Effector memory CD4-positive, alpha-beta T cell (primary cell): ENCODE measurements around the gene CD82.
"Not testable (repeated sequence)": the region's sequence is repeated elsewhere in the genome, so short reads cannot be mapped to it uniquely, and the experiment has no call there.

ENCODE experiments used
- DNase-seq, 3 donors: peaks; one replicate each; pipeline ENCODE4 v3.0.0-alpha.2; 2020
- H3K27ac ChIP-seq: 2 replicates; pipeline ENCODE4 v1.7.0; 2013; ENCODE audit warnings: mild to moderate bottlenecking, low read length, moderate library complexity; ENCODE audit not compliant: insufficient read depth, poor library complexity, severe bottlenecking
- H3K27me3 ChIP-seq: replicated peaks from 2 replicates; pipeline ENCODE4 v1.7.0; 2013; ENCODE audit warnings: mild to moderate bottlenecking, low read length; ENCODE audit not compliant: insufficient read depth, control insufficient read depth, poor library complexity, severe bottlenecking
- H3K36me3 ChIP-seq: 2 replicates; pipeline ENCODE4 v1.7.0; 2013; ENCODE audit warnings: mild to moderate bottlenecking, low read length, moderate library complexity; ENCODE audit not compliant: control insufficient read depth, insufficient read depth
- H3K4me1 ChIP-seq: 2 replicates; pipeline ENCODE4 v1.7.0; 2013; ENCODE audit warnings: low read length, mild to moderate bottlenecking; ENCODE audit not compliant: control insufficient read depth, insufficient read depth, poor library complexity, severe bottlenecking
- H3K4me3 ChIP-seq: 2 replicates; pipeline ENCODE4 v1.7.0; 2013; ENCODE audit warnings: low read length, low read depth, mild to moderate bottlenecking; ENCODE audit not compliant: insufficient read depth, poor library complexity, severe bottlenecking
- H3K9me3 ChIP-seq: 2 replicates; pipeline ENCODE4 v1.7.0; 2013; ENCODE audit warnings: mild to moderate bottlenecking, low read length, moderate library complexity; ENCODE audit not compliant: control insufficient read depth

Gene CD82

DNA sequence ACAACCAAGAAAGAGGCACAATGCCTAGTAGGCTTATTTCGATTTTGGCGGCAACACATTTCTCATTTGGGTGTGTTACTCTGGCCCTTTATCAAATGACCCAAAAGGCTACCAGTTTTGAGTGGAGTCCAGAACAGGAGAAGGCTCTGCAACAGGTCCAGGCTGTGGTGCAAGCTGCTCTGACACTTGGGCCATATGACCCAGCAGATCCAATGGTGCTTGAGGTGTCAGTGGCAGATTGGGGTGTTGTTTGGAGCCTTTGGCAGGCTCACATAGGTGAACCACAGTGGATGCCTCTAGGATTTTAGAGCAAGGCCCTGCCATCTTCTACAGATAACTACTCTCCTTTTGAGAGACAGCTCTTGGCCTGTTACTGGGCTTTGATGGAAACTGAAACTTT lies 17.9 kb upstream of the CD82 start:
- not testable (repeated sequence) for DNase-seq, H3K36me3 ChIP-seq

GRCh38 chr11:44548032-44548695 lies 17.3 kb upstream of the CD82 start:
- H3K9me3 ChIP-seq = no peaks in the 10 kb centered on the region
- DNase-seq = no peak

More for the DNA sequence above, 17.9 kb upstream of the CD82 start:
- not testable (repeated sequence) for H3K4me1 ChIP-seq, H3K27ac ChIP-seq, H3K4me3 ChIP-seq, H3K27me3 ChIP-seq, H3K9me3 ChIP-seq

DNA sequence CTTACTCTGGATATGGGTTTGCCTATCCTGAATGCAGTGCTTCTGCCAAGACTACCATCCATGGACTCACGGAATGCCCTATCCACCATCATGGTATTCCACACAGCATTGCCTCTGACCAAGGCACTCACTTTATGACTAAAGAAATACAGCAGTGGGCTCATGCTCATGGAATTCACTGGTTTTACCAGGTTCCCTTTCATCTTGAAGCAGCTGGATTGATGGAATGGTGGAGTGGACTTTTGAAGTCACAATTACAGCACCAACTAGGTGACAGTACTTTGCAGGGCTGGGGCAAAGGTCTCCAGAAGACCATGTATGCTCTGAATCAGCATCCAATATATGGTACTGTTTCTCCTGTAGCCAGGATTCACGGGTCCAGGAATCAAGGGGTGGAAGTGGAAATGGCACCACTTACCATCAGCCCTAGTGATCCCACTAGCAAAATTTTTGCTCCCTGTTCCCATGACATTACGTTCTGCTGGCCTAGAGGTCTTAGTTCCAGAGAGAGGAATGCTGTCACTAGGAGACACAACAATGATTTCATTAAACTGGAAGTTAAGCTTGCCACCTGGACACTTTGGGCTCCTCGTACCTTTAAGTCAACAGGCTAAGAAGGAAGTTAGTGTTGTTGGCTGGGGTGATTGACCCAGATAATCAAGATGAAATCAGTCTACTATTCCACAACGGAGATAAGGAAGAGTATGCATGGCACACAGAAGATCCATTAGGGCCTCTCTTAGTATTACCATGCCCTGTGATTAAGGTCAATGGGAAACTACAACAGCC lies 16.3 kb upstream of the CD82 start:
- not testable (repeated sequence) for H3K9me3 ChIP-seq, H3K4me1 ChIP-seq, H3K27me3 ChIP-seq, H3K36me3 ChIP-seq, H3K27ac ChIP-seq, H3K4me3 ChIP-seq, DNase-seq

More at GRCh38 chr11:44548032-44548695, 17.3 kb upstream of the CD82 start:
- Histone ChIP-seq H3K4me3 (no peak overlapping the region), H3K27ac (no peak overlapping the region), H3K27me3 (no peaks in the 10 kb centered on the region), H3K4me1 (no peaks in the 10 kb centered on the region), H3K36me3 (no peaks in the 10 kb centered on the region)

GRCh38 chr11:44550123-44550522 lies 15.3 kb upstream of the CD82 start:
- Histone ChIP-seq H3K4me1 (no peaks in the 10 kb centered on the region), H3K9me3 (no peaks in the 10 kb centered on the region), H3K27ac (no peak overlapping the region), H3K36me3 (no peaks in the 10 kb centered on the region), H3K4me3 (no peak overlapping the region), H3K27me3 (no peaks in the 10 kb centered on the region)
- no peak for DNase-seq

DNA sequence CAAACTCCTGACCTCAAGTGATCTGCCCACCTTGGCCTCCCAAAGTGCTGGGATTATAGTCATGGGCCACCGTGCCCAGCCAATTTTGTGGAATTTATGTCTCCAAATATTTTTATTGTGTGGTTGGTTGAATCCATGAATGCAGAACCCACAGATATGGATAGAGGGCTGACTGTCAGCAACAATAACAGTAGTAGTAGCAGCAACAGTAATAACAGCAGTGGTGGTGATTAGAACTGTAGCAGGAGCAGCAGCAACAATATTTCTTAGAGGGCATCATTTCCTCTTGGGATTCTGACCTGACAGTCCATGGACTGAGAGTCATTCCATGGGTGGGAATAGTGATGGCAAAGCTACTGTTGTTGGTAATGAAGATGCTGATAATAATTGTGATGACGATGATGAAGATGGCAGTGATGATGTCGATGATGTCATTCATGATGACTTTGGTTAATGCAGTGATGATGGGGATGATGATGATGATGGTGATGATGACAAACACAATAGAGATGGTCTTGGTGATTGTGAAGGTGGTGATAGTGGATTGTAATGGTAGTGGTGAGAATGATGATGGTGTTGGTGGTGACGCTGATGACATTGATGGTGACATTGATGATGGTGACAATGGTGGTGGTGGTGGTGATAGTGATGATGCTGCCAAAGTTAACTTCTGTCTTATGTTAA lies 13.9 kb upstream of the CD82 start:
- Histone ChIP-seq H3K27ac (no peak overlapping the region), H3K36me3 (no peaks in the 10 kb centered on the region), H3K9me3 (no peaks in the 10 kb centered on the region), H3K4me3 (no peak overlapping the region), H3K4me1 (no peaks in the 10 kb centered on the region), H3K27me3 (no peaks in the 10 kb centered on the region)
- no peak for DNase-seq

DNA sequence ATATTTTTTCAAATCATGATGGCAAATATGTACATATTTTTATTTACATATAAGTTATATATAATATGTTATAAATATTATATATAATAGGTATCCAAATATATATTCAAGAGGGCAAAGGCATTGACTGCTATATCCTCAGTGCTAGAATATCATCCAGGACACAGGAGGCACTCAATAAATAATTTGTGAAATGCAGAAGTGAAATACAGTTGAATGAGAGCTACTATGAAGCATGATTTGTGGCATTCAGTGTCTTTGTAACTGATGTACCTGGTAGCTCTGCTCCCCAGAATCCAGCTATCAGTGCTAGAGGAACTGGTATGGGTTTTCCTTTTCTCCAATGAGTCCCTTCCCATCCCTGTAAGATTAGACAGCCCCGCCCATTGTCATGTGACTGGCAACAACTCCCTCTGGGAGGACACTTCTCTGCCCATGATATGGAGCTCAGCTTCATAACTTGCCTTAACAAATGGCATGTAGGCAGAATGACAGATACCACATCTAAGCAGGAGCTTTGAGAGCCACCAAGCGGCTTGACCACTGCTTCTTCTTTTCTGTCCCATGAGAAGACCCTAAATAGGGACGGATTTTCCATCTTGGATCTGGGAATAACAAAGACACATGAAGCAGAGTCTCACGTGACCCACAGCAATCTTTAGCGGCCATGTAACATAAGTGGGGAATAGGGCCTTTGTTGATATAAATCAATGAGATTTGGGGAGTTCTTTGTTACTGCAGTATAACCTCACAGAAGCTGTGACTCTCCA lies 10.2 kb upstream of the CD82 start:
- peaks cover 12% of the 10 kb centered on the region for H3K4me1 ChIP-seq
- H3K27ac ChIP-seq = no peak overlapping the region
- no peaks in the 10 kb centered on the region for H3K27me3 ChIP-seq
- H3K4me3 ChIP-seq = no peak overlapping the region
- no peaks in the 10 kb centered on the region for H3K9me3 ChIP-seq
- DNase-seq = no peak
- no peaks in the 10 kb centered on the region for H3K36me3 ChIP-seq

DNA sequence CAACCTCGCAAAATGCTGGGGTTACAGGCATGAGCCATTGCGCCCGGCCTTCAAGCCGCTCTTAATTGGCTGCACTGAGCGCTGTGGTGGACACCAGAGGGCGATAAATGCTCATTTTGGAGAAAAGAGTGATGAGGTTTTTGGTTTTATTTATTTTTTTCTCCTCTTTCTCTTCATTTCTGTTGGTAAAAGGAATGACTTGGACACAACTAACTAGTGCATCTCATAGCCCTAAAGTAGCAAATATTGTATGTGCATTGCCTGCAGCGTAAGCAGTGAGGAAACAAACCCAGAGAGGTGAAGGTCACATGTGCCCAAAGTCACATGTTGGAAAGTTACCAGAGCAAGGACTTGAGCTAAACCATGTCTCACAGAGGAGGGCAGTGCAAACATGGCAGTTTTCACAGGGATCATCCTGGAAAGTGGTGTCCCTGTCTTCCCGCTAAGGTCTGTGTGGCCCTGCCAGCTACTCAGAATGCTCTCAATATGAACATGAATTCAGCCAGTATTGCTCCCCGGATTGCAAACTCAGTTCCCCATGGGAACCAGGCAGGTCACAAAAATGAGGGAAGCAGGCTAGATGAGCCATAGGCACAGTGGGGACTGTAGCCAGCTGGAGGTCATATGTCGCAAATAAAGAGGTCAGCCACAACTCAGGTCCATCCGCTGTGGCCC lies 8.6 kb upstream of the CD82 start:
- H3K27ac ChIP-seq = no peak overlapping the region
- H3K36me3 ChIP-seq = no peaks in the 10 kb centered on the region
- no peaks in the 10 kb centered on the region for H3K9me3 ChIP-seq
- peak; percentile 39 to 54 (median 48) for DNase-seq
- H3K27me3 ChIP-seq = no peaks in the 10 kb centered on the region
- H3K4me1 ChIP-seq = peaks cover 12% of the 10 kb centered on the region
- H3K4me3 ChIP-seq = no peak overlapping the region

- H3K27ac ChIP-seq = no peak overlapping the region
- H3K4me1 ChIP-seq = peaks cover 12% of the 10 kb centered on the region
- H3K4me3 ChIP-seq = no peak overlapping the region
- no peaks in the 10 kb centered on the region for H3K36me3 ChIP-seq
- H3K9me3 ChIP-seq = no peaks in the 10 kb centered on the region
- no peak for DNase-seq
- no peaks in the 10 kb centered on the region for H3K27me3 ChIP-seq
These were observed 8.0 kb upstream of the CD82 start for GRCh38 chr11:44557464-44557863.

GRCh38 chr11:44559207-44559939 lies 6.1 kb upstream of the CD82 start:
- Histone ChIP-seq H3K27me3 (no peaks in the 10 kb centered on the region), H3K4me3 (no peak overlapping the region), H3K36me3 (no peaks in the 10 kb centered on the region), H3K9me3 (no peaks in the 10 kb centered on the region), H3K4me1 (peaks cover 12% of the 10 kb centered on the region), H3K27ac (peak overlapping the region; percentile 38)
- no peak for DNase-seq
